Body of pancreas (tissue), 4 donors: ENCODE data around the gene POM121L2. TPM values are rescaled to one million over a fixed set of nuclear protein-coding genes. Genes with fewer than 3 reads are reported as not detected.

Experiments used
- ATAC-seq: fragments of 150-250 bp; one replicate; pipeline ENCODE4 v1.9.1; 2016
- DNase-seq, 4 donors: peaks; one replicate each; pipeline ENCODE4 v3.0.0-alpha.2; 2019
- H3K27ac ChIP-seq, 4 donors: fragments of 200-600 bp; sonication (generic); 1 replicate in 3 of 4; 2 replicates in 1 of 4; pipeline versions ENCODE4 v1.5.1 to v1.6.1; 2016 to 2019; ENCODE audit warnings: mild to moderate bottlenecking in 1 of 4, mixed read lengths in 1 of 4, moderate library complexity in 1 of 4
- H3K27me3 ChIP-seq, 2 donors: fragments of 200-600 bp; sonication (generic); one replicate each; pipeline ENCODE4 v1.6.0; 2016; ENCODE audit warnings: mild to moderate bottlenecking in 1 of 2
- H3K36me3 ChIP-seq, 2 donors: fragments of 200-600 bp; sonication (generic); replicated peaks in 1 of 2; 2 replicates each; pipeline ENCODE4 v1.5.1; 2016; ENCODE audit warnings: low read depth in 2 of 2; ENCODE audit not compliant: insufficient read depth in 1 of 2
- H3K4me1 ChIP-seq: fragments of 200-600 bp; sonication (generic); one replicate; pipeline ENCODE4 v1.6.0; 2016
- H3K4me3 ChIP-seq, 2 donors: fragments of 200-600 bp; sonication (generic); 1 replicate in 1 of 2; 2 replicates in 1 of 2; pipeline ENCODE4 v1.5.1; 2016 to 2019
- H3K9me3 ChIP-seq, 3 donors: fragments of 200-600 bp; sonication (generic); 1 replicate in 2 of 3; 2 replicates in 1 of 3; pipeline ENCODE4 v1.5.1; 2016
- POLR2A ChIP-seq, 3 donors: fragments of 450-650 bp; IDR thresholded peaks; one replicate each; pipeline ENCODE4 v1.6.1; 2016; ENCODE audit warnings: antibody characterized with exemption in 3 of 3, mild to moderate bottlenecking in 2 of 3
- WGBS, 2 donors: methylation state at CpG; one replicate each; pipeline ENCODE4 v1.1.5; 2017; 5-methylcytosine and 5-hydroxymethylcytosine counted together
- intact Hi-C: fragments of 100-400 bp; cut with DNase I; formaldehyde crosslinking; loops from one replicate; pipeline ENCODE4 v1.15.1; 2023
- total RNA-seq, 2 donors: library from RNA; depleted of rRNA; stranded (reverse); fragments of >200 nt; gene quantifications; one replicate each; pipeline ENCODE4 v1.1.0, GENCODE V29; 2016
- TF ChIP-seq, protein P1 (sequence below), 7 experiments: fragments of 450-650 bp in 4 of 7; fragments of 200-600 bp in 3 of 7; sonication (generic) in 3 of 7; IDR thresholded peaks; one replicate each; pipeline ENCODE4 v1.5.1; 2016 to 2019; ENCODE audit warnings: antibody characterized with exemption in 7 of 7

POM121L2 gene
- total RNA-seq, 2 donors from 2014 or later, result not detected

DNA sequence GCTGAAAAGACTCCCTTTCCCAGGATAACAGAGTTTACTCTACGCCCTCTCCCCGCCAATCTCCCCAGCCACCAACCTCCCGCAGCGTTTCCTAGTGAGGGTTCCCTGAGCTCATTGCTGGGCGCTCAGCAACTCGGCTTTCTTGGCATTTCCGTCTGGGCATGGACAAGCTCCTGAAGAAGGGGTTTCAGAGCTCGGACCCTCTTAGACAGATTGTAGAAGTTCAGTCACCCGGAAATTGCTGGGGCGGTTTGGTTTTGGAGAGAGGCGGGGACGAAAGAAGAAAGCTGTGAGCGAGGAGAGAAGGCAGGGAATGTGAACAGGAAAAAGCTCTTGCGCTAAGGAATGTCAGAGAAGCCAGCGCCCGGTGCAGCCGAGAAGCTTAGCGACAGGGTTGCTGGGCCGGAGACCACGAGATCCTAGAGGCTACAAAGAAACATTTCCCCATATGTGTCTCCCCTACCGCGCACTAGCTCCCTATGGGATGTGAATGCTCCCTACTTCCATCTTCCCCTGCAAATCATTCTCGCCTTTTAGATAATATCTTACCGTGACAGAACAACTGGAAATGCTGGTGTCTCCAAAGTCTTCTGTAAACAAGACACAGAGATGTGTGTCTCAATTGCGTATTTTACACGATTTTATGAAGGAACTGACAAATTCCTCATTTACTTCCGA is 15.8 kb downstream of the POM121L2 start:
- TF ChIP-seq, protein P1, sequence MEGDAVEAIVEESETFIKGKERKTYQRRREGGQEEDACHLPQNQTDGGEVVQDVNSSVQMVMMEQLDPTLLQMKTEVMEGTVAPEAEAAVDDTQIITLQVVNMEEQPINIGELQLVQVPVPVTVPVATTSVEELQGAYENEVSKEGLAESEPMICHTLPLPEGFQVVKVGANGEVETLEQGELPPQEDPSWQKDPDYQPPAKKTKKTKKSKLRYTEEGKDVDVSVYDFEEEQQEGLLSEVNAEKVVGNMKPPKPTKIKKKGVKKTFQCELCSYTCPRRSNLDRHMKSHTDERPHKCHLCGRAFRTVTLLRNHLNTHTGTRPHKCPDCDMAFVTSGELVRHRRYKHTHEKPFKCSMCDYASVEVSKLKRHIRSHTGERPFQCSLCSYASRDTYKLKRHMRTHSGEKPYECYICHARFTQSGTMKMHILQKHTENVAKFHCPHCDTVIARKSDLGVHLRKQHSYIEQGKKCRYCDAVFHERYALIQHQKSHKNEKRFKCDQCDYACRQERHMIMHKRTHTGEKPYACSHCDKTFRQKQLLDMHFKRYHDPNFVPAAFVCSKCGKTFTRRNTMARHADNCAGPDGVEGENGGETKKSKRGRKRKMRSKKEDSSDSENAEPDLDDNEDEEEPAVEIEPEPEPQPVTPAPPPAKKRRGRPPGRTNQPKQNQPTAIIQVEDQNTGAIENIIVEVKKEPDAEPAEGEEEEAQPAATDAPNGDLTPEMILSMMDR (IDR thresholded peaks at IDR 0.05), result no peak
- no peak for TF ChIP-seq POLR2A (IDR thresholded peaks at IDR 0.05)
- intact Hi-C loops, result no loop called here
- no peak for ATAC-seq

DNA sequence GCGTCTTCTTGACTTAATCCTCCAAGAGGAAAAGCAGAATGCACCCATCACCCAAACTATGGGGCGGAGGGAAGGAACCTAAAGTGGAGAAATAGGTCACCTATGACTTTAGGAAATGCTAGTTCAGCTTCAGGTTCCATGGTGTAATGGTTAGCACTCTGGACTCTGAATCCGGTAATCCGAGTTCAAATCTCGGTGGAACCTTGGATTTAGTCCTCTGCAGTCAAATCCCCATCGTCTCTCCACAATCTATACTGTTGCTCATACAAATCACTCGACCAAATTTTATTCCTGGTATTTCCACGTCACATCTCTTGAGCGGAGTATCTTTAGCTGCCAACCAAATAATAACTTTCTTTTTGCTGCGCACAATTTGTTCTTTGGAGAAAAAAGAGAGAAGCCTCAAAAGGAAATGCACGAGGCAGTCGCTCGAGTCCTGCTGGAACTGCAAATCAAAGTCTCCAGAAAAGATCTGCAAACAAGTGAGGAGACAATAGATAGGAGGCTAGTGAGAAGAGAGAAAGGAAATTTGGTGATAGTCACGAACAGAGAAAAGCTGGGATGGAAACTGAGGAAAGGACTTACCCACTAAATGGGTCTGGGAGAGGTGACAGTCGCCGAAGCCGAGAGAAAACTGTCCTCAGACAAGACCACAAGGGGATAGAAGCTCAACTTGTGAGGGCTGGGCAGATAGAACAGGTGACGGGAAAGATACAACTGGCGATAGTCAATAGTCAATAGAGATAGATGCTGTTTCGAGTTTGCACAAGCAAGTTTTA is 16.6 kb downstream of the POM121L2 start:
- H3K4me3 ChIP-seq, result no peak overlapping the region
- intact Hi-C loops, result no loop called here
- H3K36me3 ChIP-seq, result no peaks in the 10 kb centered on the region
- H3K9me3 ChIP-seq, result no peaks in the 10 kb centered on the region
- H3K27me3 ChIP-seq, result peaks cover 14 to 43% of the 10 kb centered on the region in 2 donors
- no peak for TF ChIP-seq POLR2A (IDR thresholded peaks at IDR 0.05)
- TF ChIP-seq, protein P1 (IDR thresholded peaks at IDR 0.05), result no peak
- 8 to 11% methylated on average over 20 of the region's 20 CpGs for WGBS, 2 donors
- DNase-seq (no peak), ATAC-seq (no peak)
- no peak overlapping the region for H3K27ac ChIP-seq
- no peaks in the 10 kb centered on the region for H3K4me1 ChIP-seq

More for the DNA sequence above, 15.8 kb downstream of the POM121L2 start:
- no peak overlapping the region for H3K4me3 ChIP-seq
- peaks cover 14 to 45% of the 10 kb centered on the region in 2 donors for H3K27me3 ChIP-seq
- no peak for DNase-seq
- no peaks in the 10 kb centered on the region for H3K4me1 ChIP-seq
- WGBS, 2 donors, result 7 to 9% methylated on average over 27 of the region's 27 CpGs
- no peaks in the 10 kb centered on the region for H3K9me3 ChIP-seq
- no peak overlapping the region for H3K27ac ChIP-seq
- H3K36me3 ChIP-seq, result no peaks in the 10 kb centered on the region

DNA sequence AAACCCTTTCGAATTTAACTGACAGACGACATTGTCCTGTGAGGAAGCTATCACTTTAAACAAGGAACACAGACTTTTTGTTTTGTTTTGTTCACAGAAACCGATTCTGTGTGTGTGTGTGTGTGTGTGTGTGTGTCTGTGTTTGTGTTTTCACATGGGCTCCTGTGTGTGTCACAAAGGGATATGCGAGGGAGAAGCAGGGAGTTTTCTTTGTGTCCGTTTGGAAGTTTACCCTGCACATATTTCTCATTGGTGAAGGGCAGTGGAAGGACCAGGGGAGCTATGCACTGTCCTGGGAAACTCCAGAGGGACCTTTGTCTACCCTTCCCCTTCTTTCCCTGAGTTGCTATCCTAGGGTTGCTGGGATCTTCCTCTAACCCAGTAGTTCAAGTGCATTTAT is 17.7 kb downstream of the POM121L2 start:
- 13% methylated on average over 5 of the region's 5 CpGs for whole genome bisulfite sequencing, 2 donors
- peaks cover 14 to 44% of the 10 kb centered on the region in 2 donors for H3K27me3 ChIP-seq
- intact Hi-C loops, result no loop called here

DNA sequence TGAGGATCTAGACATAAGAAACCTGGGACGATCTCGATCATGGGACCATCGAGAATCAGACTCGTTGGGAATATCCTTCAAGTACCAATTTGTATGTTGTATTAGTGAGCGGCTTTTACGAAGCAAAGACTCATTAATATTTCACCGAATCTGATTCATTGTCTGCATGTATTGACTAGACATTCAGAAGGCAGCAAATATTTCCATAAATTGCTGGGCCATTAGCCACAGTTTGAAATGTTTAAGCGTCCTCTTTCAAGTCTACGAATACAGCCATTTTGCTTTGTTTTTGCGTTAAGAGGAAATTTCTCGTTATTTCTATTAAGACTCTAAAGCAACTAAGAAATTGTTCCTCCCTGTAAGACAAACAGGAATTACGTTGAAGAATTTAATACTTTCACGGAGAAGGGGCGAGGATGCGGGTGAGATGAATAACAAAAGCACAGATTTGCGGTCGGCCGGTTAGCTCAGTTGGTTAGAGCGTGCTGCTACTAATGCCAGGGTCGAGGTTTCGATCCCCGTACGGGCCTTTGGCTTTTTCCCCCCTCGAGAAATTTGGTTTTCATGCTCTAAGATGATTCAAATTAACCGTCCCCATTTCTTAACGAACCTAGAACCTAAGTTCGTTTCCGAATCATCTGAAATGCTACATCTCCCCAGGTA is 18.5 kb downstream of the POM121L2 start:
- Histone ChIP-seq H3K36me3 (no peaks in the 10 kb centered on the region), H3K27me3 (peaks cover 14 to 50% of the 10 kb centered on the region in 2 donors)
- intact Hi-C loops, result no loop called here

More for the DNA sequence above, 17.7 kb downstream of the POM121L2 start:
- Histone ChIP-seq H3K4me1 (no peaks in the 10 kb centered on the region), H3K27ac (no peak overlapping the region), H3K4me3 (no peak overlapping the region), H3K36me3 (no peaks in the 10 kb centered on the region), H3K9me3 (no peaks in the 10 kb centered on the region)
- ATAC-seq (no peak), DNase-seq (no peak)
- TF ChIP-seq, protein P1 (IDR thresholded peaks at IDR 0.05), result no peak
- no peak for TF ChIP-seq POLR2A (IDR thresholded peaks at IDR 0.05)

More for the DNA sequence above, 18.5 kb downstream of the POM121L2 start:
- no peak for TF ChIP-seq POLR2A (IDR thresholded peaks at IDR 0.05)
- TF ChIP-seq, protein P1 (IDR thresholded peaks at IDR 0.05), result no peak
- 15 to 24% methylated on average over 28 of the region's 28 CpGs for WGBS, 2 donors
- Histone ChIP-seq H3K4me1 (no peaks in the 10 kb centered on the region), H3K27ac (no peak overlapping the region), H3K9me3 (no peaks in the 10 kb centered on the region), H3K4me3 (no peak overlapping the region)
- DNase-seq (no peak), ATAC-seq (no peak)
